ENCODE measurements around the gene KLHL34.

The KLHL34 gene

GRCh38 chrX:21675931-21676330 lies 17.8 kb upstream of the KLHL34 start:
- Histone ChIP-seq H3K4me3 (ENCODE audit: low read depth in 1 of 2, low read length in 2 of 2) (no peak overlapping the region), H3K4me2 (ENCODE audit: insufficient read depth, low read length) (no peak overlapping the region), H3K36me3 (ENCODE audit: insufficient read depth, low read length) (no peaks in the 10 kb centered on the region), H3K27ac (ENCODE audit: low read length) (no peak overlapping the region), H2AFZ (ENCODE audit: low read depth, low read length) (no peak overlapping the region), H4K20me1 (ENCODE audit: insufficient read depth, low read length) (no peaks in the 10 kb centered on the region), H3K9ac (ENCODE audit: low read depth, low read length) (no peak overlapping the region), H3K4me1 (ENCODE audit: insufficient read depth, low read length) (no peaks in the 10 kb centered on the region), H3K27me3 (ENCODE audit: insufficient read depth, low read length, poor library complexity) (no peaks in the 10 kb centered on the region), H3K79me2 (ENCODE audit: insufficient read depth, low read length) (no peaks in the 10 kb centered on the region), H3K9me3 (ENCODE audit: insufficient read depth, low read length, severe bottlenecking) (no peaks in the 10 kb centered on the region)
- DNase-seq (no peak), ATAC-seq (ENCODE audit: insufficient read depth, low read depth) (no peak)
- TF ChIP-seq CTCF (IDR thresholded peaks at IDR 0.05; ENCODE audit: borderline replicate concordance, extremely low read depth, low read length, poor library complexity, severe bottlenecking): no peak
- no peak for TF ChIP-seq EZH2 (IDR thresholded peaks at IDR 0.05; ENCODE audit: borderline replicate concordance, low read depth, low read length, severe bottlenecking)

GRCh38 chrX:21674430-21675186 lies 16.5 kb upstream of the KLHL34 start:
- TF ChIP-seq CTCF (IDR thresholded peaks at IDR 0.05; ENCODE audit: borderline replicate concordance, extremely low read depth, low read length, poor library complexity, severe bottlenecking): no peak
- no peak for TF ChIP-seq EZH2 (IDR thresholded peaks at IDR 0.05; ENCODE audit: borderline replicate concordance, low read depth, low read length, severe bottlenecking)
- Histone ChIP-seq H3K4me3 (ENCODE audit: low read depth in 1 of 2, low read length in 2 of 2) (no peak overlapping the region), H3K79me2 (ENCODE audit: insufficient read depth, low read length) (no peaks in the 10 kb centered on the region), H3K9me3 (ENCODE audit: insufficient read depth, low read length, severe bottlenecking) (no peaks in the 10 kb centered on the region), H3K27me3 (ENCODE audit: insufficient read depth, low read length, poor library complexity) (no peaks in the 10 kb centered on the region), H3K4me1 (ENCODE audit: insufficient read depth, low read length) (no peaks in the 10 kb centered on the region), H3K9ac (ENCODE audit: low read depth, low read length) (no peak overlapping the region), H2AFZ (ENCODE audit: low read depth, low read length) (no peak overlapping the region), H3K27ac (ENCODE audit: low read length) (no peak overlapping the region), H3K4me2 (ENCODE audit: insufficient read depth, low read length) (no peak overlapping the region), H4K20me1 (ENCODE audit: insufficient read depth, low read length) (no peaks in the 10 kb centered on the region), H3K36me3 (ENCODE audit: insufficient read depth, low read length) (no peaks in the 10 kb centered on the region)
- no peak for DNase-seq
- no peak for ATAC-seq (ENCODE audit: insufficient read depth, low read depth)

DNA sequence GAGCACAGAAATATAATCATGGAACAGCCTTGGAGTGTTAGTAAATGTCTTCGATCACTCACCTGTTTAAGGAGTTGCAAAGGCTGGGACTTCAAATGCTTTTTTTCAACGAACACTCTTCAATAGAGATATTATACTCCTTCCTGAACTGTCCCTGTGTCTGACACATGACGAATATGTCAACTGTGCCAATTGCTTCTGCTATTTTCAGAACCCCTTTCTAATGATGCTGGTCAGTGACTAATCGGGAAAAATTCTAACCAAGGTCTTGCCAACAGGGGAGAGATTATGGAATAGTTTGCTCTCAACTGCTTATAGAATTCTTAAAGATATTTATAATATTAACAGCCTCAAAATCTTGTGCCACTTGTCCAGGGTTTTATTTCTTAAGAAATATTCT lies 8.5 kb upstream of the KLHL34 start:
- H3K9me3 ChIP-seq (ENCODE audit: insufficient read depth, low read length, severe bottlenecking): no peaks in the 10 kb centered on the region
- no peak for TF ChIP-seq CTCF (IDR thresholded peaks at IDR 0.05; ENCODE audit: borderline replicate concordance, extremely low read depth, low read length, poor library complexity, severe bottlenecking)
- TF ChIP-seq EZH2 (IDR thresholded peaks at IDR 0.05; ENCODE audit: borderline replicate concordance, low read depth, low read length, severe bottlenecking): no peak
- H3K9ac ChIP-seq (ENCODE audit: low read depth, low read length): no peak overlapping the region
- no peaks in the 10 kb centered on the region for H3K79me2 ChIP-seq (ENCODE audit: insufficient read depth, low read length)
- H3K27me3 ChIP-seq (ENCODE audit: insufficient read depth, low read length, poor library complexity): no peaks in the 10 kb centered on the region
- H3K4me1 ChIP-seq (ENCODE audit: insufficient read depth, low read length): no peaks in the 10 kb centered on the region
- ATAC-seq (ENCODE audit: insufficient read depth, low read depth) (no peak), DNase-seq (no peak)
- no peak overlapping the region for H2AFZ ChIP-seq (ENCODE audit: low read depth, low read length)
- H3K27ac ChIP-seq (ENCODE audit: low read length): no peak overlapping the region
- no peak overlapping the region for H3K4me2 ChIP-seq (ENCODE audit: insufficient read depth, low read length)
- H3K36me3 ChIP-seq (ENCODE audit: insufficient read depth, low read length): no peaks in the 10 kb centered on the region
- no peak overlapping the region for H3K4me3 ChIP-seq (ENCODE audit: low read depth in 1 of 2, low read length in 2 of 2)
- no peaks in the 10 kb centered on the region for H4K20me1 ChIP-seq (ENCODE audit: insufficient read depth, low read length)

All from DND-41 (cell line).